HG02588 (cell line): Measurements from ENCODE around the gene NTPCR.
A peak's percentile ranks its signal among the peaks of the same experiment; 100 is the strongest.

ENCODE experiments used
- ATAC-seq: cut with Tn5 transposase; IDR thresholded peaks from one replicate; pipeline ENCODE4 v1.9.1; 2021; ENCODE audit warnings: mild to moderate bottlenecking, moderate library complexity; ENCODE audit not compliant: unreplicated experiment

NTPCR gene

GRCh38 chr1:232958067-232958466 is 7.7 kb downstream of the NTPCR start:
- ATAC-seq, result no peak

- no peak for ATAC-seq
Measured at GRCh38 chr1:232962761-232963745, 12.6 kb downstream of the NTPCR start.

DNA sequence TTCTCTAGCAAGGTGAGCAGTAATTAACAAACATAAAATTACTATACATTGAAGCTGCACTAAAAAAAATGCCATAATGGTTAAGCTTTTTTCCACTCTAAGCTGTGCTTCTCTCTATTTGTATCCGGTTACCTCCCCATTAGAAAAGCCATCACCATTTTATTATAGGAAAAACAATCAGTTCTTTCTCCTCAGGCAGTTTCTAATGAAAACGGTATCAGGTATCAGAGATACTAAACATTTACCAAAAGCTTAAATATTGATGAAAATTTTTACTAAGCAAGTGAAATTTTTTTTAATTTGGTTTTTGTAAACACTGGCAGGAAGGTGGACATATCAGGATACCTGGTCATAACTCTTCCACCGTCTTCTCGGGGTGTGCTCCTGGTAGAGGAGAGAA is 14.2 kb downstream of the NTPCR start:
- ATAC-seq, result no peak

DNA sequence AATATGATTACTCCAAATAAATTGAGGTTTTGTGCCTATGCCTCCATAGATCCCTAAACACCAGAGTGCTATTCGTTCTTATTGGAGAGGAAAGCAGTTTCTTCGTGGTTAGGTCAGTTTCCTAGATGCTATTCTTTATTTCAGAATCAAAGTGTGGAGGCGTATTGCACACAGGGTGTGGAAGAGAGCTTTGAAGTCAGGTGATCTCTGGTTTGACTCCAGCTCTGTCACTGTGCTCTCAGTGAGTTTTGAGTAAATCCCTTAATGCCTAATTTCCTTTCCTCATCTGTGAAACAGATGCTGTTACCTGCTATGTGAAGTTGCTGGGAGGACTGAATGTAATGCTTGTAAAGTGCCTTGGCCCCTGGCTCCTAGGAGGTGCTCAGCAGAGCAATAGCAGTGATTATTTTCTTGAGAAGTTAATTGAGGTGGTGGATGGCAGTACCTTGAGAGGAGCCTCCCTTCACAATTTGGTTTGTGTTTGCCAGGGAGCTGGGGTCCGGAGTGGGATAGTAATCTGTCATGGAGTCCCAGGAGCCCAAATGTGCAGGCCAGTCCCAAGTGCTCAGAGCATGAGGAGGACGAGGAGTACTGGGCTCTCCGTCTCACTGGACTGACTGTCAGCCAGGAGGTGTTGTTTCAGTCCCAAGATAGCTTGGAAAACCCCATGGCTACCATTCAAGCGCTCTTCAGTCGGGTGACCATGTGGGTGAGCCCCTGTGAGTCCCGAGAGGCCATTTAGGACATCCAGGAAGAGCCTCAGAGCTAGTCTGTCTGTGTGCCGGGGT is 14.9 kb downstream of the NTPCR start:
- ATAC-seq, result peak; percentile 74

GRCh38 chr1:232965912-232966217 is 15.5 kb downstream of the NTPCR start:
- ATAC-seq, result no peak

DNA sequence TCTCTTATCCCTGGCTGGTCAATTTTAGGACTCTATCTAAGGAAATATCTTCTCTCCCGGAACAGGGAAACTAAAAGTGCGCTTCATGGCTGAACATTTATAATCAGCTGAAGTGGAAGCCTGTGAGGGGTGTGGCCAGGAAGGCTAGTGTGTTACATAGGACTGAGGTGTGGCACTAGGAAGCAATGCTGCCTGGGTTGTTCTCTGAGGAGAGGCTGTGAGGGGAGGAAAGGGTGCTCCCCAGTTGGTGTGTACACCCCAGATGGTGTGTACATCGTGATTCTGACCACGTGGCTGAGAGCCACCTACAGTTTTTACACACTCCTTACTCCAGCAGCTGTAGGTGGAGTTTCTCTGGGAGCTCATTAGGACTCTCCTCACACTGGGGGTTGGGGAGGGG is 16.3 kb downstream of the NTPCR start:
- no peak for ATAC-seq

DNA sequence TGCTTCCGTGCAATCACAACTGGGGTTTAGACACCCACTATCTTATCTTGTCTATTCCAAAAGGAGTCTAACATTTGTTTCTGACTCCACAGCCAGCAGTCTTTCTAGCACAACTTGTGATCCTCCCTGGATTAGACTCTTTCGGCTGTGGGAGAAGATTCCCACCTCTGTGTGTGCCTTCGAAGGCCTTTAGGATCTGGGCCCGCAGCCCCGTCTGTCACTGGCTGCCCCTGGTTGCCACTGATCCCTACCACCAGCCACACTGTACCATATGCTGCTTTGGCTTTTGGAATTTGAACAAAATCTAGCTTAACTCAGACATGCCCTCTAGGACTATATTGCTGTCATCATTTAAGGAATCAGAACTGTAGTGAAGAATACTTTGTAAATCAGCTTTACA is 18.0 kb downstream of the NTPCR start:
- ATAC-seq, result no peak

- ATAC-seq, result no peak
Measured at GRCh38 chr1:232968965-232969364, 18.6 kb downstream of the NTPCR start.

DNA sequence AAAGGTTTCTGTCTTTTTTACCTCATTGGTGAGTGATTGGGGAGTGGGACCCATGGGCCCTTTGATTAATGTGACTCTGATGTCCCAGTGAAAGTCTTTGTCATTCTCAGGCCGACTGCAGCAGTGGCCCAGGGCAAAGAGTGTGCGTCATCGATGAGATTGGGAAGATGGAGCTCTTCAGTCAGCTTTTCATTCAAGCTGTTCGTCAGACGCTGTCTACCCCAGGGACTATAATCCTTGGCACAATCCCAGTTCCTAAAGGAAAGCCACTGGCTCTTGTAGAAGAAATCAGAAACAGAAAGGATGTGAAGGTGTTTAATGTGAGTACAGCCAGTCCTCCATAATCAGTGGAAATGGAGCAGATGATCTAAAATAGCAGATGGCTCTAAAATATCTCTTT is 19.4 kb downstream of the NTPCR start:
- no peak for ATAC-seq

GRCh38 chr1:232970508-232970907 is 20.1 kb downstream of the NTPCR start:
- no peak for ATAC-seq

DNA sequence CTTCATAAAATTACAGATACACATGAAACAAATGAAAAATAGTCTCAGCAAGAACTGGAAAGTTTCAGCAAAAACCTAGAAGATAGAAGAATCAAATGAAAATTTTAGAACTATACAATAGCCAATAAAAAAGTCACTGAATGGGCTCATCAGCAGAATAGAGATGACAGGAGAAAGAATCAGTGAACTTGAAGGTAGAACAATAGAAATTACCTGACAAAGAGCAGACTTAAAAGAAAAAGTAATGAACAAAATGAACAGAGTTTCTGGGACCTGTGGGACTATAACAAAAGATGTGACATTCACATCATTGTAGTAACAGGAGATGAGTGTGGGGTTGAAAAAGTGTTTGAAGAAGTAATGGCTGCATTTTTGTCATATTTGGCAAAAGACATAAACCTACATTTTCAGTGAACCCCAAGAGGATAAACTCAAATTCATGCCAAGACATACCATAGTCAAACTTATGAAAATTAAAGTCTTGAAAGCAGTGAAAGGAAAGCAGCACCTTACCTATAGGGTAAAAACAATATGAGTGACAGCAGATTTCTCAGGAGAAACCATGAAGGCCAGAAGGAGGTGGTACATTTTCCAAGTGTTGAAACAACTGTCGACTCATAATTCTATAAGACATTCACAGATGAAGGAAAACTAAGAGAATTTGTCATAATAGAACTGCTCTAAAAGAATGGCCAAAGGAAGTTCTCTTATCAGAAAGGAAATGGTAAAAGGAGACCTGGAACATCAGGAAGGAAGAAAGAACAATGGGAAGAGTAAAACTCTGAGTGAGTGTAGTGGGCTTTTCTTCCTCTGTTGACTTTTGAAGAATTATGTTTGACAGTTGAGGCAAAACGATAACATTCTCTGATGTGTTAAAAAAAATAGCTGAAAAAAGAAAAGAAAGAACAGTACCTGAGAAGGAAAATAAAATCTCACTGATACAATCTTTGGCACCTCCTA is 23.5 kb downstream of the NTPCR start:
- no peak for ATAC-seq

DNA sequence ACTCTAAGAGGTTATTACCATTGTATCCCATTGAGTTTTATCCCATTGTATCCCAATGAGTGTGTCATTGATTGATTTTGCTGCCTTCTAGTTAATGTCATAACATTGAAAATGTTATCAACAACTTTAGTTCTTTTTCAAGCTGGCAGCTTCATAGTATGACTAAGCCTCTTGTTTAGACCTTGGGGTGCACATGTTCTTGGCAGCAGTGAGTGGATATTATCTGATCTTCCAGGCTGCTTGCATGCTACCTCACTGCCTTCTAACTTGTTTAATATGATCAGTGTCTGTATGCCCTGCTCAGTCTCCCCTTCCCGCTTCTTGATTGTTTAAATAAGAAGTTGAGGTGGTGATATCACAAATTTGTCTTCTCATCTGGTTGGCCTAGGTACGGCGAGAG is 24.6 kb downstream of the NTPCR start:
- no peak for ATAC-seq

- no peak for ATAC-seq
Measured at GRCh38 chr1:232978091-232978634, 27.8 kb downstream of the NTPCR start.

GRCh38 chr1:232978815-232979214 is 28.4 kb downstream of the NTPCR start:
- ATAC-seq, result no peak

GRCh38 chr1:232979558-232979957 is 29.1 kb downstream of the NTPCR start:
- no peak for ATAC-seq

- no peak for ATAC-seq
Measured at GRCh38 chr1:232980355-232980978, 30.1 kb downstream of the NTPCR start.

GRCh38 chr1:232980986-232981560 is 30.7 kb downstream of the NTPCR start:
- ATAC-seq, result no peak

- ATAC-seq, result no peak
Measured at GRCh38 chr1:232982238-232982944, 32.0 kb downstream of the NTPCR start.

DNA sequence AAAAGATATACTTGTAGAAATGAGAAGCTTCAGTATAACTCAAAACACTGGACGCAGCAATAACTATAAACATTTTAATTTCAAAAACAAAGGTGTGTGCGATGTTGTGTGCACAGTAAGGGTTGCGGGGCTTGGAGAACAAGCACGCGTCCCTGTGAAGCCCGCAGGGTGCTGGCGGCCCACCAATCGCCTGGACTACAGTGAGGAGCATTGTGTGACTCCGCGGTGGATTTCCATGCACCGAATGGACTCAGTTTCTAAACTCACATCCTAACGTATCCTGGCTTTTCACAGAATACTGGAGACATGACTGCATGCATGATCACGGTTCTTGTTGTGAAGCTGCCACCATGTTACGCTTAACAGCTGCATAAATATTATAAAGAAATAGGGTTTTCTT is 33.0 kb downstream of the NTPCR start:
- ATAC-seq, result no peak
